Tibial artery (tissue), 4 donors: ENCODE results near the gene ZBTB7A.

Experiments used
- DNase-seq, 2 donors: peaks; one replicate each; pipeline ENCODE4 v3.0.0-alpha.2; 2019
- H3K27ac ChIP-seq, 2 donors: fragments of 200-600 bp; sonication (generic) in 1 of 2; 1 replicate in 1 of 2; 2 replicates in 1 of 2; pipeline ENCODE4 v1.5.1; 2018 to 2019; ENCODE audit warnings: mild to moderate bottlenecking in 1 of 2
- H3K27me3 ChIP-seq, 2 donors: fragments of 200-600 bp; sonication (generic) in 1 of 2; one replicate each; pipeline versions ENCODE4 v1.5.1 to v1.6.0; 2016 to 2019
- H3K36me3 ChIP-seq, 3 donors: fragments of 200-600 bp; sonication (generic) in 2 of 3; one replicate each; pipeline ENCODE4 v1.5.1; 2016 to 2019; ENCODE audit warnings: mild to moderate bottlenecking in 2 of 3
- H3K4me1 ChIP-seq, 4 donors: fragments of 200-600 bp; sonication (generic) in 2 of 4; 1 replicate in 3 of 4; 2 replicates in 1 of 4; pipeline ENCODE4 v1.5.1; 2016 to 2019
- H3K4me3 ChIP-seq, 2 donors: fragments of 200-600 bp; sonication (generic) in 1 of 2; 1 replicate in 1 of 2; 2 replicates in 1 of 2; pipeline ENCODE4 v1.5.1; 2018 to 2019; ENCODE audit warnings: mild to moderate bottlenecking in 2 of 2
- H3K9me3 ChIP-seq, 3 donors: fragments of 200-600 bp; sonication (generic) in 1 of 3; one replicate each; pipeline ENCODE4 v1.5.1; 2016 to 2019
- CTCF ChIP-seq, 2 experiments: fragments of 200-600 bp in 1 of 2; fragments of 450-650 bp in 1 of 2; IDR thresholded peaks; one replicate each; pipeline ENCODE4 v1.5.1; 2017 to 2019; ENCODE audit warnings: antibody characterized with exemption in 2 of 2, mild to moderate bottlenecking in 1 of 2, moderate library complexity in 1 of 2
- intact Hi-C: fragments of 100-400 bp; cut with DNase I; formaldehyde crosslinking; loops from one replicate; pipeline ENCODE4 v1.15.0; 2023; ENCODE audit warnings: low total_unique reads

Gene ZBTB7A

DNA sequence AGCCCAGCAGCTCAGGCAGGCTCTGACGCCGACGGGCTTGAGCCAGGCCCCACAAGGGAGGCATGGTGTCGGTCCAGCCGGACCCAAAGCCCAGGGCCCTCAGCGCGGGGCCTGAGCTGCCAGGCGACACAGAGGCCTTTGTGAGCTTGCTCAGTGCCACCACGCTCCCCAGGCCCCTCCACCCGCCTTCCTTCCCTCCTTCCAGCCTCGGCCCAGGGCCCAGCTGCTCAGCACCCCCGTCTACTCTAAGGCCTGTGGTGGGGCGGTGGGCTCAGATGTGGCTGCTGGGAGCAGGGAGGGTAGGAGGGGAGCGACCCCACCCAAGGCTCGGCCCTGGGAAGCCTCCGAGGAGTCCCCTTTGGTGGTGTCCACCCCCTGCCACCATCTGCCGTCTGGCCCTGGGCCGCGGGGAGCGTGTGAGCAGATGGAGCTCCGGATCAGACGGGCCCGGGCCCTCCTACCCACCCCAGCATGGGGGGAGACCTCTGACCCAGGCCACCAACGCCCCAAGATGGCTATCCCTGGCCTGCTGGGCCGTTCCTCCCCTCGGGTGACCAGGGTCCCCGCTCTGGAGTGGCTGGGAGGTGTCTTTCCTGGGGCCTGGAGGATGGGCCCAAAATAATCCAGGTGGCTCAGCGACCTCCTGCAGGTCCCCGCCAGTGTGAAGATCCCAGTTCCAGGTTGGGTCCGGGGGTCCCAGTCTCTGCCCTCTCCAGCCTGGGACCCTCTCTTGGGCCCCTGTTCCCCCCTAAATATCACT, 7.8 kb downstream of the ZBTB7A start:
- Histone ChIP-seq H3K27me3 (no peaks in the 10 kb centered on the region), H3K36me3 (peaks cover 14 to 32% (median 14%) of the 10 kb centered on the region in 3 donors), H3K9me3 (no peaks in the 10 kb centered on the region), H3K4me3 (peak overlapping the region; percentile 37 to 98), H3K27ac (peak overlapping the region; percentile 99), H3K4me1 (peaks cover 10 to 69% (median 62%) of the 10 kb centered on the region in 4 donors)
- no peak for DNase-seq
- intact Hi-C loops = loop anchor here (5.0 kb wide), 2 partner anchors 52 to 72 kb away; partner anchors contain the start of genes EEF2 and PIAS4
- no peak for TF ChIP-seq CTCF (IDR thresholded peaks at IDR 0.05)

GRCh38 chr19:4057931-4058692, 8.6 kb downstream of the ZBTB7A start:
- H3K4me3 ChIP-seq = peak overlapping the region; percentile 37 to 98
- H3K36me3 ChIP-seq = peaks cover 21 to 35% (median 22%) of the 10 kb centered on the region in 3 donors
- H3K4me1 ChIP-seq = peaks cover 10 to 69% (median 62%) of the 10 kb centered on the region in 4 donors
- peak; percentile 92 to 98 for DNase-seq
- H3K27ac ChIP-seq = peak overlapping the region; percentile 99
- no peaks in the 10 kb centered on the region for H3K27me3 ChIP-seq
- peak; percentile 18 to 28 for TF ChIP-seq CTCF (IDR thresholded peaks at IDR 0.05)
- intact Hi-C loops = loop anchor here (5.0 kb wide), 2 partner anchors 51 to 71 kb away; partner anchors contain the start of genes EEF2 and PIAS4
- no peaks in the 10 kb centered on the region for H3K9me3 ChIP-seq

DNA sequence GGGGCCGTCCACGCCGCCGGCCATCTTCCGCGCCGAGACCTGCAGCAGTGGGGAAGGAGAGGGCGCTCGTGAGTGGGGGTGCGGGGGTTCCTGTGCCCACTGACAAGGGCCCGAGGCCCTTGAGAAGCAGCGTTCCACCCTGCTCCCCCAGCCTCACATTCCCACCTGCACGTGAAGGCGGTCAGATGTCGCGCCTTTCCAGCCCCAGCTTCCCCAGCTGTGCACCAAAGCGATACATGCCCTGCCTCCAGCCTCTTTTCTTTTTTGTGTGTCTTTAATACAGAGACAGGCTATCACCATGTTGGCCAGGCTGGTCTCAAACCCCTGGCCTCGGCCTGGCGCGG, 11.5 kb downstream of the ZBTB7A start:
- Histone ChIP-seq H3K36me3 (peaks cover 32 to 58% (median 37%) of the 10 kb centered on the region in 3 donors), H3K4me1 (peaks cover 0 to 60% (median 52%) of the 10 kb centered on the region in 4 donors), H3K27me3 (no peaks in the 10 kb centered on the region), H3K4me3 (no peak overlapping the region), H3K9me3 (no peaks in the 10 kb centered on the region), H3K27ac (no peak overlapping the region)
- intact Hi-C loops = loop anchor here (5.0 kb wide), 2 partner anchors 48 to 68 kb away; partner anchors contain the start of genes EEF2 and PIAS4
- DNase-seq = no peak
- no peak for TF ChIP-seq CTCF (IDR thresholded peaks at IDR 0.05)

GRCh38 chr19:4054441-4055208, 12.1 kb downstream of the ZBTB7A start:
- H3K4me3 ChIP-seq = no peak overlapping the region
- no peak for DNase-seq
- H3K27me3 ChIP-seq = no peaks in the 10 kb centered on the region
- no peaks in the 10 kb centered on the region for H3K9me3 ChIP-seq
- H3K4me1 ChIP-seq = peaks cover 0 to 58% (median 47%) of the 10 kb centered on the region in 4 donors
- H3K27ac ChIP-seq = no peak overlapping the region
- no peak for TF ChIP-seq CTCF (IDR thresholded peaks at IDR 0.05)
- intact Hi-C loops = loop anchor here (5.0 kb wide), 2 partner anchors 47 to 67 kb away; partner anchors contain the start of genes EEF2 and PIAS4
- H3K36me3 ChIP-seq = peaks cover 32 to 63% (median 41%) of the 10 kb centered on the region in 3 donors
